MM.1S (cell line): Measurements from ENCODE around the gene TMEM125.

Experiments used
- DNase-seq: peaks from one replicate; pipeline ENCODE4 v3.0.0-alpha.2; 2015
- H2AFZ ChIP-seq: fragments of 300-600 bp; sonication (generic); 2 replicates; pipeline ENCODE4 v1.6.0; 2016; ENCODE audit warnings: antibody characterized with exemption, low read length
- H3F3A ChIP-seq: fragments of 300-600 bp; sonication (generic); 2 replicates; pipeline ENCODE4 v1.6.1; 2016; ENCODE audit warnings: mild to moderate bottlenecking, antibody characterized with exemption, low read length, moderate library complexity, mixed read lengths; ENCODE audit not compliant: insufficient read depth
- H3K27ac ChIP-seq: fragments of 300-600 bp; sonication (generic); 2 replicates; pipeline ENCODE4 v1.5.1; 2016; ENCODE audit warnings: mild to moderate bottlenecking, low read length
- H3K27me3 ChIP-seq: fragments of 300-600 bp; sonication (generic); replicated peaks from 2 replicates; pipeline ENCODE4 v1.6.0; 2016; ENCODE audit warnings: low read length; ENCODE audit not compliant: insufficient read depth
- H3K36me3 ChIP-seq: fragments of 300-600 bp; sonication (generic); replicated peaks from 2 replicates; pipeline ENCODE4 v1.6.1; 2016; ENCODE audit warnings: mild to moderate bottlenecking, low read length, mixed read lengths; ENCODE audit not compliant: insufficient read depth
- H3K4me1 ChIP-seq: fragments of 300-600 bp; sonication (generic); 2 replicates; pipeline ENCODE4 v1.6.1; 2016; ENCODE audit warnings: low read length, mixed read lengths
- H3K4me2 ChIP-seq: fragments of 300-600 bp; sonication (generic); 2 replicates; pipeline ENCODE4 v1.6.0; 2016; ENCODE audit warnings: low read depth, low read length
- H3K4me3 ChIP-seq: fragments of 300-600 bp; sonication (generic); 2 replicates; pipeline ENCODE4 v1.5.1; 2016; ENCODE audit warnings: low read length, mixed read lengths
- H3K79me2 ChIP-seq: fragments of 300-600 bp; sonication (generic); 2 replicates; pipeline ENCODE4 v1.6.1; 2016; ENCODE audit warnings: mixed run types, low read length, mixed read lengths
- H3K9ac ChIP-seq: fragments of 300-600 bp; sonication (generic); 2 replicates; pipeline ENCODE4 v1.6.1; 2016; ENCODE audit warnings: low read length, mixed read lengths
- H3K9me2 ChIP-seq: fragments of 300-600 bp; sonication (generic); replicated peaks from 2 replicates; pipeline ENCODE4 v1.6.1; 2016; ENCODE audit warnings: mild to moderate bottlenecking, low read length, mixed read lengths; ENCODE audit not compliant: insufficient read depth
- H3K9me3 ChIP-seq: fragments of 300-600 bp; sonication (generic); replicated peaks from 2 replicates; pipeline ENCODE4 v1.6.1; 2016; ENCODE audit warnings: mild to moderate bottlenecking, low read length, mixed read lengths; ENCODE audit not compliant: insufficient read depth
- H4K20me1 ChIP-seq: fragments of 300-600 bp; sonication (generic); 2 replicates; pipeline ENCODE4 v1.6.1; 2016; ENCODE audit warnings: mild to moderate bottlenecking, low read length, moderate library complexity, mixed read lengths; ENCODE audit not compliant: insufficient read depth
- EZH2 ChIP-seq: fragments of 300-600 bp; sonication (generic); optimal IDR thresholded peaks from 2 replicates; pipeline ENCODE3; 2017; ENCODE audit warnings: low read depth, mild to moderate bottlenecking, antibody characterized with exemption, low read length, mixed read lengths
- EZH2phosphoT487 ChIP-seq: fragments of 300-600 bp; sonication (generic); IDR thresholded peaks from 2 replicates; pipeline ENCODE4 v1.6.1; 2018; ENCODE audit warnings: antibody characterized with exemption, low read length
- TF ChIP-seq, protein P1 (sequence below): fragments of 300-600 bp; sonication (generic); IDR thresholded peaks from 2 replicates; pipeline ENCODE4 v1.5.1; 2016; ENCODE audit warnings: antibody characterized with exemption, low read length, mixed read lengths

TMEM125 gene

DNA sequence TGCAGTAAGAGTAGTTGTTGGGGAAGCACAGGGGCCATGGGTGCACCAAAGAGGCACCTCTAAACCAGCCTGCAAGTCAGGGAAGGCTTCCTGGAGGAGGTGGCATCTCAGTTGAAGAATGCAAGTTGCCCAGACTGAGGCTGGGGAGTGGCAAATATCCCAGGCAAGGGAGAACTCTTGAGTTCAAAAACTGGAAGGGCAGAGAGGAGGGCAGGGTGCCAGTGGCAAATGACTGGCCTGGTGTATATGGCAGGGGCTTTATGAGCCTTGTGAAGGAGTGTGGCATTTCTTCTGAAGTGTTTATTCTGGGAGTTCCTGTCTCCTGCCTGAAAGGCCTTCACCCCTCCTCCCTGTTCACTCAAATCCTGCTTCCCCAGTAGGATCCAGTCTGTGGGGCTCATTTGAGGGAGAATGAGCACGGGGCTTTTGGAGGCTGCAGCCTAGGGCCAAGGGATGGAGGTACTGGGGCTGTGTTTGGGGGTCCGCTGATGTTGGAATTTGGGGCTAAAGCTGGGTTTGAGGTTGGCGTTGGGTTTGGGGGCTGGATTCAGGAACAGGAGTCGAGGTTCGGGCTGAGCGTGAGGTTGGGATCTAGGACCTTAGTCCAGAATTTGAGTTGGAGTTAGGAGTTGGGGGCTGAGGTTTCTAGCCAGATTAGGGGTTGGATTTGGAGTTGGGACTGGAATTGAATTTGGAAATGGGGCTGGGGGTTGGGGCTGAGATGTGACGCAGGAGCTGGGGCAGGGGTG, at the start of gene TMEM125:
TSS of gene TMEM125 (plus strand) at position 357 of the 749 bp plus-strand sequence. CDS start 2,740 bp downstream, outside the sequence.
- no peak within 1 kb of the TSS for H3K27ac ChIP-seq

DNA sequence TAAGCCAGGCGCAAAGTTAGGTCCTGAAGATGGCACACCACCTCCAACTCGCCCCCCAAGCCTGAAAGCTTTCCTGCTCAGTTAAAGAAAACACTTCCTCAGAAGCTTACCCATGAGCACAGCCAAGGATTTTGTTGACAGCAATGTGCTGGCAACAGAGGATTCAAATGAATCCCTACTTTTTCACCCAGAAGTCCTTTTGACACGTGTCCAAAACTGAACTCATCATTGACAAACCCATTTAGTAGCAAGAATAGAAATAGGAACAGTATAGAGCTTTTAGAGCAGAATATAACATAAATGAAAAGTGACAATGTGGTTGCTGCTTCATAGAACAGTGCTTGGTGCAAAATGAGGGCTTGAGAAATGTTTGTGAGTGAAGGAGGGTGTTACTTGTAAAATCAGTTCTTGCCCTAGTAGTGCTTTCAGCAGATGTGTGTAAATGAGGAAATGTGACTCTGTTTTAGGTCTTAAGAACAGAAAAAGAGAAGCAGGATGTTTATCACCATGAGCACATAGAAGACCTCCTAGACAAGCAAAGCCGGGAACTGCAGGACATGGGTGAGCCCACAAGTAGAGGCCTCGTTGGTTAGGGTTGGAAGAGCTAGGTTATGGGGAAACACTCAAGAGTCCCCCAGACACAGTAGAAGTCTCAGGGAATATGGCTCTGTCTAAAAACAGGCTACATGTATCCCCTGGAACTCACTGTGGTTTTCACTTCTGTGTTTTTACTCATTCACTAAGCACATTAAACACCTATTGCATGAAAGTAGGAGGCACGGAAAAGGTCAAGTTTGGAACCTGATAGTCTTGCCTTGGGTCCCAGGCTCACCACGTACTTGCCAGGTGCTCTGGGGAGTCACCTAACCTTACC, 48.6 kb upstream of the TMEM125 start:
- no peak overlapping the region for H3K4me3 ChIP-seq
- no peak overlapping the region for H3K9ac ChIP-seq
- no peaks in the 10 kb centered on the region for H3K79me2 ChIP-seq
- peak overlapping the region; percentile 35; the same call in 1 of the 2 replicates for H3K4me2 ChIP-seq
- H3K9me3 ChIP-seq: no peaks in the 10 kb centered on the region
- no peaks in the 10 kb centered on the region for H3K36me3 ChIP-seq
- H3K4me1 ChIP-seq: peaks cover 15% of the 10 kb centered on the region; the same call in 1 of the 2 replicates
- DNase-seq: peak; percentile 28
- no peaks in the 10 kb centered on the region for H3K27me3 ChIP-seq
- no peaks in the 10 kb centered on the region for H4K20me1 ChIP-seq
- H3F3A ChIP-seq: no peaks in the 10 kb centered on the region
- TF ChIP-seq, protein P1, sequence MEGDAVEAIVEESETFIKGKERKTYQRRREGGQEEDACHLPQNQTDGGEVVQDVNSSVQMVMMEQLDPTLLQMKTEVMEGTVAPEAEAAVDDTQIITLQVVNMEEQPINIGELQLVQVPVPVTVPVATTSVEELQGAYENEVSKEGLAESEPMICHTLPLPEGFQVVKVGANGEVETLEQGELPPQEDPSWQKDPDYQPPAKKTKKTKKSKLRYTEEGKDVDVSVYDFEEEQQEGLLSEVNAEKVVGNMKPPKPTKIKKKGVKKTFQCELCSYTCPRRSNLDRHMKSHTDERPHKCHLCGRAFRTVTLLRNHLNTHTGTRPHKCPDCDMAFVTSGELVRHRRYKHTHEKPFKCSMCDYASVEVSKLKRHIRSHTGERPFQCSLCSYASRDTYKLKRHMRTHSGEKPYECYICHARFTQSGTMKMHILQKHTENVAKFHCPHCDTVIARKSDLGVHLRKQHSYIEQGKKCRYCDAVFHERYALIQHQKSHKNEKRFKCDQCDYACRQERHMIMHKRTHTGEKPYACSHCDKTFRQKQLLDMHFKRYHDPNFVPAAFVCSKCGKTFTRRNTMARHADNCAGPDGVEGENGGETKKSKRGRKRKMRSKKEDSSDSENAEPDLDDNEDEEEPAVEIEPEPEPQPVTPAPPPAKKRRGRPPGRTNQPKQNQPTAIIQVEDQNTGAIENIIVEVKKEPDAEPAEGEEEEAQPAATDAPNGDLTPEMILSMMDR: no peak
- no peak for TF ChIP-seq EZH2
- TF ChIP-seq EZH2phosphoT487: no peak
- peak overlapping the region; percentile 45; the same call in 1 of the 2 replicates for H3K27ac ChIP-seq
- no peaks in the 10 kb centered on the region for H3K9me2 ChIP-seq
- peak overlapping the region; percentile 10; the same call in 1 of the 2 replicates for H2AFZ ChIP-seq

More for the DNA sequence above, at the start of gene TMEM125:
- peak within 1 kb of the TSS; percentile 56; the same call in 1 of the 2 replicates for H3K4me2 ChIP-seq
- H2AFZ ChIP-seq: peak within 1 kb of the TSS; percentile 61; the same call in 1 of the 2 replicates
- peak within 1 kb of the TSS; percentile 33; the same call in 1 of the 2 replicates for H3K4me3 ChIP-seq
- no peaks in the 10 kb centered on the region for H4K20me1 ChIP-seq
- no peaks in the 10 kb centered on the region for H3F3A ChIP-seq
- TF ChIP-seq EZH2phosphoT487 (no peak), EZH2 (no peak)
- TF ChIP-seq, protein P1: no peak
- 0 out of 2 replicates have a peak, but pooled peaks cover 5% of the 10 kb centered on the region for H3K4me1 ChIP-seq
- H3K36me3 ChIP-seq: no peaks in the 10 kb centered on the region
- H3K9me3 ChIP-seq: no peaks in the 10 kb centered on the region
- no peak for DNase-seq
- no peak within 1 kb of the TSS for H3K9ac ChIP-seq
- no peaks in the 10 kb centered on the region for H3K27me3 ChIP-seq
- H3K9me2 ChIP-seq: no peaks in the 10 kb centered on the region
- H3K79me2 ChIP-seq: no peaks in the 10 kb centered on the region

DNA sequence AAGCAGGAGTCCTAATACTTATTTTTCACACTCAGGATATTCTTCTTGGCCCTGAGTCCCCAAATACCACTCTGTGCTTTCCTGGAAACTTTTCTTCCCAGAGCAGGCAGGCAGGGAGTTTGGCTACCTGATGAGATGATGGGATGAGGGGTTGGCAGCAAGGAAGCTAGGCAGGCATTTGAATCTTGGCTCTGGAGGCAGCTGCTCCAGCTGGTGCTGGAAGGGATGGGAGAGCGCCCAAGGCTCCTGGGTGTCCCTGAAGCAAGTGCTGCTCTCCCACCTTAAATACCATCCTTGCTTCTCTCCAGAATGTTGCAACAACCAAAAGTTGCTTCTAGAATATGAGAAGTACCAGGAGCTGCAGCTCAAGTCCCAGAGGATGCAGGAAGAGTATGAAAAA, 48.0 kb upstream of the TMEM125 start:
- Histone ChIP-seq H3K79me2 (no peaks in the 10 kb centered on the region), H3K4me3 (no peak overlapping the region)

More for the DNA sequence above, 48.0 kb upstream of the TMEM125 start:
- Histone ChIP-seq H2AFZ (peak overlapping the region; percentile 10; the same call in 1 of the 2 replicates), H3K9me2 (no peaks in the 10 kb centered on the region), H4K20me1 (no peaks in the 10 kb centered on the region), H3K36me3 (no peaks in the 10 kb centered on the region), H3K27ac (peak overlapping the region; percentile 45; the same call in 1 of the 2 replicates), H3K4me2 (peak overlapping the region; percentile 35; the same call in 1 of the 2 replicates), H3K27me3 (no peaks in the 10 kb centered on the region), H3K9ac (no peak overlapping the region), H3F3A (no peaks in the 10 kb centered on the region), H3K9me3 (no peaks in the 10 kb centered on the region), H3K4me1 (peaks cover 15% of the 10 kb centered on the region; the same call in 1 of the 2 replicates)
- no peak for DNase-seq
- TF ChIP-seq EZH2: no peak
- TF ChIP-seq EZH2phosphoT487: no peak
- TF ChIP-seq, protein P1: no peak
